Esophagus muscularis mucosa (tissue), 4 donors: Measurements from ENCODE around the gene MS4A15. TPM values are rescaled to one million over a fixed set of nuclear protein-coding genes. Genes with fewer than 3 reads are reported as not detected.

Experiments
- DNase-seq: peaks from one replicate; pipeline ENCODE4 v3.0.0-alpha.2; 2017; ENCODE audit errors: extremely low spot score
- H3K27ac ChIP-seq, 4 donors: fragments of 200-600 bp; sonication (generic); replicated peaks in 1 of 4; 1 replicate in 3 of 4; 2 replicates in 1 of 4; pipeline ENCODE4 v1.5.1; 2016 to 2019; ENCODE audit warnings: mild to moderate bottlenecking in 1 of 4
- H3K27me3 ChIP-seq, 4 donors: fragments of 200-600 bp; sonication (generic); one replicate each; pipeline versions ENCODE4 v1.5.1 to v1.6.0; 2016 to 2019
- H3K36me3 ChIP-seq, 4 donors: fragments of 200-600 bp; sonication (generic); one replicate each; pipeline ENCODE4 v1.5.1; 2016 to 2019
- H3K4me1 ChIP-seq, 4 donors: fragments of 200-600 bp; sonication (generic); one replicate each; pipeline ENCODE4 v1.5.1; 2016 to 2019
- H3K4me3 ChIP-seq, 4 donors: fragments of 200-600 bp; sonication (generic); 1 replicate in 2 of 4; 2 replicates in 2 of 4; pipeline ENCODE4 v1.5.1; 2016 to 2019; ENCODE audit warnings: mild to moderate bottlenecking in 4 of 4, moderate library complexity in 1 of 4
- H3K9me3 ChIP-seq, 4 donors: fragments of 200-600 bp; sonication (generic); 1 replicate in 3 of 4; 2 replicates in 1 of 4; pipeline ENCODE4 v1.5.1; 2016 to 2019
- CTCF ChIP-seq, 3 experiments: fragments of 200-600 bp in 2 of 3; fragments of 450-650 bp in 1 of 3; sonication (generic) in 2 of 3; IDR thresholded peaks; one replicate each; pipeline ENCODE4 v1.5.1; 2017 to 2019; ENCODE audit warnings: antibody characterized with exemption in 3 of 3, mild to moderate bottlenecking in 2 of 3, moderate library complexity in 1 of 3
- EP300 ChIP-seq: sonication (generic); formaldehyde crosslinking; IDR thresholded peaks from one replicate; pipeline ENCODE4 v1.6.1; 2017; ENCODE audit warnings: antibody characterized with exemption
- POLR2A ChIP-seq: fragments of 450-650 bp; IDR thresholded peaks from one replicate; pipeline ENCODE4 v1.6.1; 2017; ENCODE audit warnings: antibody characterized with exemption, moderate library complexity, mild to moderate bottlenecking, low read depth
- POLR2AphosphoS5 ChIP-seq, 2 donors: sonication (generic); formaldehyde crosslinking; IDR thresholded peaks; one replicate each; pipeline ENCODE4 v1.6.1; 2017; ENCODE audit warnings: antibody characterized with exemption in 2 of 2
- WGBS: methylation state at CpG from one replicate; pipeline ENCODE4 v1.1.5; 2018; 5-methylcytosine and 5-hydroxymethylcytosine counted together
- intact Hi-C: fragments of 100-400 bp; cut with DNase I; formaldehyde crosslinking; loops from one replicate; pipeline ENCODE4 v1.15.1; 2023
- total RNA-seq, 4 donors: library from RNA; depleted of rRNA; stranded (reverse); fragments of >200 nt; gene quantifications; one replicate each; pipeline versions ENCODE4 v1.1.0 to v1.2.1, GENCODE V29; 2016

MS4A15 gene
- total RNA-seq, 4 donors from 2014 or later: 0.40 to 0.52 TPM; not detected in 2

- H3K36me3 ChIP-seq: no peaks in the 10 kb centered on the region
- no peak overlapping the region for H3K27ac ChIP-seq
- no peak overlapping the region for H3K4me3 ChIP-seq
- intact Hi-C loops: no loop called here
- DNase-seq: no peak
- WGBS: 89% methylated on average over 2 of the region's 2 CpGs
- peaks cover 10 to 16% (median 13%) of the 10 kb centered on the region in 4 donors for H3K4me1 ChIP-seq
- H3K9me3 ChIP-seq: no peaks in the 10 kb centered on the region
- TF ChIP-seq POLR2AphosphoS5 (IDR thresholded peaks at IDR 0.05) (no peak), POLR2A (no peak), CTCF (IDR thresholded peaks at IDR 0.05) (no peak), EP300 (no peak)
- no peaks in the 10 kb centered on the region for H3K27me3 ChIP-seq
Measured at GRCh38 chr11:60780065-60780464, 23.4 kb downstream of the MS4A15 start.

GRCh38 chr11:60780774-60781173, 24.1 kb downstream of the MS4A15 start:
- Histone ChIP-seq H3K4me1 (peaks cover 8 to 12% (median 9%) of the 10 kb centered on the region in 4 donors), H3K27me3 (no peaks in the 10 kb centered on the region), H3K27ac (no peak overlapping the region), H3K9me3 (no peaks in the 10 kb centered on the region), H3K4me3 (no peak overlapping the region), H3K36me3 (no peaks in the 10 kb centered on the region)
- no peak for DNase-seq
- TF ChIP-seq POLR2A: no peak
- TF ChIP-seq POLR2AphosphoS5 (IDR thresholded peaks at IDR 0.05): no peak
- no peak for TF ChIP-seq EP300
- no peak for TF ChIP-seq CTCF (IDR thresholded peaks at IDR 0.05)
- intact Hi-C loops: no loop called here

- 79% methylated on average over 7 of the region's 7 CpGs for whole genome bisulfite sequencing
- intact Hi-C loops: no loop called here
Measured at GRCh38 chr11:60781286-60781980, 24.8 kb downstream of the MS4A15 start.

GRCh38 chr11:60781981-60782316, 25.3 kb downstream of the MS4A15 start:
- intact Hi-C loops: no loop called here
- Histone ChIP-seq H3K27ac (no peak overlapping the region), H3K36me3 (no peaks in the 10 kb centered on the region), H3K4me3 (no peak overlapping the region), H3K27me3 (no peaks in the 10 kb centered on the region), H3K4me1 (peaks cover 11 to 18% (median 13%) of the 10 kb centered on the region in 4 donors), H3K9me3 (no peaks in the 10 kb centered on the region)
- TF ChIP-seq POLR2A: no peak
- TF ChIP-seq CTCF (IDR thresholded peaks at IDR 0.05): no peak
- TF ChIP-seq POLR2AphosphoS5 (IDR thresholded peaks at IDR 0.05): no peak
- TF ChIP-seq EP300: no peak
- no peak for DNase-seq
- 89% methylated on average over 4 of the region's 4 CpGs for WGBS

More at GRCh38 chr11:60781286-60781980, 24.8 kb downstream of the MS4A15 start:
- Histone ChIP-seq H3K4me3 (no peak overlapping the region), H3K36me3 (no peaks in the 10 kb centered on the region), H3K4me1 (peaks cover 6 to 12% (median 9%) of the 10 kb centered on the region in 4 donors), H3K27me3 (no peaks in the 10 kb centered on the region), H3K27ac (no peak overlapping the region), H3K9me3 (no peaks in the 10 kb centered on the region)
- TF ChIP-seq CTCF (IDR thresholded peaks at IDR 0.05) (no peak), EP300 (no peak), POLR2A (no peak), POLR2AphosphoS5 (IDR thresholded peaks at IDR 0.05) (no peak)
- no peak for DNase-seq
